ENCODE results near the gene WLS.

The WLS gene

DNA sequence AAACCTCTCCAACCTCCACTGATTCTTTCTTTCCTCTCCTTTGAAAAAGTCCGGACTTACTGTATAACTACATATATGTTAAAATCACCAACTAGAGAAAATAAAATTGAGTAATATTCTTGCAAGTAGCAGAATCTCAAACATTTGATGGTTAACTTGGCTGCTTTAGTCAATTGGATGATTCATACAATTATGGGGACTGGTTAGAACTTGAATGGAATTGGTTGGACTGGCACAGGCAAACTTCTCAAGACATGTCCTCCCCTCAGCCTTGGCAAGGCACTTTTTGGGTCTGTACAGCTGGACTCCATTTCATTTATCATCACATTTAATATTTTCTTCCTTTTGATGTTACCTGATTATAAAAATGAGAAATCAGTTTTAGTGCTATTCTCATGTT lies 6.5 kb downstream of the WLS start:
- no peak for DNase-seq

DNA sequence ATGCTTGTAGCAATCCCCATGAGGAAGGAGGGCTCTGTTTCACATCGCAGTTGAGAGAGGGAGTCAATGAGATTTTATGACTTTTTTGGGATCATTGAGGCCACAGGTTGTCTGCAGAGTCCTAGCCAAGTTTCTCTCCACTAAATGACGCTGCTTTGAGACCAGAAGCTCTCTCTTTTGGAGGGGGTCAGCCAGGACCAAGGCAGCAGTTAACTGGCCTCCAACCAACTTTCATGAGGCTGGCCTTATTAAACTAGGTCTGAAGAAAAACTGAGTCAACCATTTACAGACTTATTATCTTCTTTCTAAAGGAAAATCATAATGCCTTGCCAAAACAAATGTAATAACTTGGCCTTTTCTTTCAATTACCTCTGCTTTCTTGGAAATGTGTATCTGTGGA lies 8.6 kb downstream of the WLS start:
- no peak for DNase-seq

DNA sequence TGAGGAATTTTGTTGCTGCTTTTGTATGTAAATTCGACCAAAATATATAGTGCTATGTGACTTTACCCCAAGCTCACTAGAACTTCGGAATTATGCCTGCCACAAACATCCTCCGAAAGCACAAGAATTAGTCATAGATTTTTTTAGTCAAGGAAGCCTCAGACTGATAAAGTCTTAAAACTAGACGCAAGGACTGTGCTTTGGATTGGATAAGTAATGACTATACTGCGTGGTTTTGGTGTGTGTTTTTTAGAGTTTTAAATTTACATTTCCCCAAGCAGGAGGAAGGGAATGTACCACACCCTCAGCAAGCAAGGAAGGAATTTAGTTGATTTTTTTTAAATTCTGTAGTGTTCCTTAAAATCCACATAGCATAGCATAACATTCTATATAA lies 10.3 kb downstream of the WLS start:
- no peak for DNase-seq

DNA sequence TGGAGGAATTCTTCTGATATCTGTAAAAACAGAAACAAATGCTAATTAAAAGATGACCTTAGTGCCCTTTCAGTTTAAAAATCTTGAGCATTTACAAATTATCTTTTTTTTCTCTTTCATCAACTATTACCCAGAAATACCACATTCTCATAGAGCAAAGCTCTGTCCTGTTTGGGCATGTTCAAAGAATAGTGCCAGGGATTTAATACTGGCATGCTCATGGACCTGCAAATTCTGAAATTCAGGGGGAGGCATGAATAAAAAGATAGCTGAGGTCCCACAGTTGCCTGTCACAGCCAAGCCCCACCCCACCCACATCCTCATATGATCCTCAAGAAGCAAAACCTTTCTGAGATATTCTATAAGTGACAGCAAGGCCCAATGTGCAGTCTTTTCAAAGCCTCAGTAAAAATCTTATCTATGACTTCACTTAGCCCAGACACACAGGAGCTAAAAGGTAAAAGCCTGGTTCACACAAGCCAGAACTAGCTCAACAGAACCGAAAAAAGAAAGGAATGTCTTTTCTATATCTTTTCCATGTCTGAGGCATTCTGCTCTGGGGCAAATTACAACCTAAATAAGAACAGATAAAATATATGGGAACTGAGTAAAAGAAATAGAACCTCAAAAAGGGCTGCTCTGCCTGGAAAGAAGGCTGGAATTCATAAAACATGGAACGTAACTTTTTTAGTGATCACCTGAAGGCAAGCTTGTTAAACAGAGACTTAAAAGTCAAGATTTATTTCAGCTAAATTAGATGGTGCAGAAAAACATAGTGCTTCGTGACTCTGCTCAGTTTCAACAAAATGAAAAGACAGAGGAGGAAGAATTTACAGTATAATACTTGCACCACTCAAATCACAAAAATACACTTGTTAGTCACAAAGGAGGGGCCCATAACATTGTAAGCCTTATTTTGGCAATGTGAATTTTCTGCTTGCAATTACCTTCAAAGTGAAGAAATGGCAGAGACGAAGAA lies 11.0 kb downstream of the WLS start:
- DNase-seq = no peak

DNA sequence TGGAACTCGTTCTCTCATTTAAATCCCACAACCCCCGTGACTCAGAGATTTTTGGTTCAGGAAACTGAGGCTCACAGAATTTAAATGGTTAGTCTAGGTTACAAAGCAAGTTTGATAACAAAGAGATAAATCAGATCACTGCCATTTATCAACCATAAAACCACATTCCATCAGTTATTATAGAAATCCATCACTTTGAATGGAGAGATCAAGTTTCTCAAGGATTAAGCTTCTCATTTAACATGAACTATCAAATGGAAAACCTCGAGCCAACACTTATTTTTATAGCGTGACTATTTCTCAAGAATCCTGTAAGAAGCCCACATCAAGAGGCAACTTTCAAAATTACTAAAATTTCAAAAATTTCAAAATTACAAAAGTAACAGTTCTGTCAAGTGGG lies 11.9 kb downstream of the WLS start:
- DNase-seq = no peak

DNA sequence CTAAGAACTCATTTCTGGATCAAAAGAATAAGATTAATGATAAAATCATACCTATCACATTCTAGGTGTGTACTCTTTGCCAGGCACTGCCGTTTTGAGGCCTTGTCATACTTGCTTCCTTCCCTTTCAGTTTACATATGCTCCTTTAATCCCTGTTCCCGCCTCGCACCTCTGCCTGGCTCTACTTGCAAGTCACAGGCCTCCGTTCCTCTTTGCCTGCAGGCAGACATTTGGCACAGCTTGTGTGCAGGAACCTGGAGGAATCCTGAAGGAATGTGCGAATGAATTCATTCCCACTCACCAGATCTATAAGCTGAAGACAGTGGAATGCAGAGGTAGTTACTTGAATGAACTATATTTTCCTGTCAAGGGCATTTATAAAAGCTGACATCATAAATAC lies 13.8 kb downstream of the WLS start:
- DNase-seq = no peak

DNA sequence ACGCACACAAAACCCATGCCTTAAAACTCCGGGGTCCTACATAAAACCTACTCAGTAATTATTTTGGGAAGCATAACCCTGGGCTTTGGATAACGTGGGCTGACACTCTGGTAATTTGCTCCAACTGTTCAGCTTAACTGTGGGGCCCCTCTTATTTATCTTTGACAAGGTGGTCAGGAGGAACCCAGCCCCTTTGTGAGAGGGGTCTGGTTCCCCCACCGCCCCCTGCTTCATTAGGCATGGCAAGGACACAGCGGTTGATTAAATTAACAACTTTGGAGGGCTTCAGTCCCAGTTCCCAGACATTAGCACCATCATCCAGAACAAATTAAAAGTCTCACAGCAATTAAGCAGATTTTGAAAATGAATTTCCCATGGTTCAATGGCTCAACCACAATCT lies 14.7 kb downstream of the WLS start:
- no peak for DNase-seq

DNA sequence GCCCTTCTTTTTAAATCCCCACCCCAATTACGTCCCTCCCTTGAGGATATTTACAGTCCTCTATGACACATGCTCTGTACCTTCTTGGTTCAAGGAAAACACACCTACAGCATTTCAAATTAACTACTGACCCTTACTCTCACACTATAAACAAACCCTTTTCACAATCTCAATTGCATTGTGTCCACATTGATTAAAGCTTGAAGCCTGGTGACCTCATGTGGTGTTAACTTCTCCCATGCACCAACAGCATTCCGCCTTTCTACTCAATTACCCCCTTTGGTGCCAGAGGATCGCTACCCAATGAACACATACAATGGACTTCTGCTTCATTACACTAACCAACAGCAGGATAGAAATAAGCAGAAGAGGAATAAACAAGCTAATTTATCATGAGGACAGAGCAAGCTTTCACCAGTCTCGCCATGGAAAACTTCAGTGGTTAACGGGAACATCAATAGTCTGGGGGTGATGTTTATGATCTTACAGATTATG lies 15.2 kb downstream of the WLS start:
- no peak for DNase-seq

DNA sequence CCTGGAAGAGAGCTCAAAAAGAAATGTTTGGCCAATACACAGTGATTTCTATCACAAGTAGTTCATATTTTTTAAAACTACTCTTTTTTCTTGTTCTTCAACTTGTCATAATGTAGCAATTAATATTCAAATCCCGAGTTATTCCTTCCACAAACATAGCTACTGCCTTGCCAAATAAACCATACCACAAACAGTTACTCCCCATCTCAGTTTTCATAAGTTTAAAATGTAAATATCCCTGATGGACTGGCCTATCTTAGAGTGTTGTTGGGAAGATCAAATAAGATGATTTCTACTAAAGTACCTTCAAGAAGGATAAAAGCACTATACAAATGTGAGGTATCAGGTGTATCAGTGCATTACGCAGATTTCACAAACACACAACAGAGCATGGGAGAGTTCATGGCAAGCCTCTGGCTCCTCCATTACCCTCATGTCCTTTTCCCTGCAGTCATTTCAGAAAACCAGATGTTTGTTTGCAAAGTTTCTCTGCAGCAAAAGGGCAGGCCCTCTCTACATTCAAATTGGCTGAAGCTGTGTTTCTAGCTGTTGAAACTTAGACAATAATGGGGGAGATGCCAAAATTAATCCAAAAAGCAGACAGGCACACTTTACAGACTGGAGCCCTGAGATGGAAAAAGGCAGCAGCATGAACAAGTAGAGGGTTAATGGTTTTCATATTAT lies 16.1 kb downstream of the WLS start:
- no peak for DNase-seq

DNA sequence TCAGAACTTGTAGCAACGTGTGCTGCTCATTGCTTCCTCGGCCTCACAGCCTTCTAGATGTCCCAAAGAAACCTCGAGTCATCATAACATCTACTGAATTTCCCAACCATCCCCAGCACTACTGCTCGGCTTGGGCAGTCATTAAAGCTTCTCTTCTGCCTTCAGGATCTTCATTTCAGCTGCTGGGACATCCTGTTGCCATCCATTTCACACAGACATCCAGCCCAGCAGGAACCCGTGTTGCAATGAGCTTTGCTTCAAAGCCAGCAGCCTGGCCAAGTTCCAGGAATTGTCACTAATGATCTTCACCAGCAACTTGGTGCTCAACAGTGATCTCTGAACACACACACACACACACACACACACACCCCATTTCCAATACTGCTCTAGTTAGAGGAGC lies 18.5 kb downstream of the WLS start:
- no peak for DNase-seq

DNA sequence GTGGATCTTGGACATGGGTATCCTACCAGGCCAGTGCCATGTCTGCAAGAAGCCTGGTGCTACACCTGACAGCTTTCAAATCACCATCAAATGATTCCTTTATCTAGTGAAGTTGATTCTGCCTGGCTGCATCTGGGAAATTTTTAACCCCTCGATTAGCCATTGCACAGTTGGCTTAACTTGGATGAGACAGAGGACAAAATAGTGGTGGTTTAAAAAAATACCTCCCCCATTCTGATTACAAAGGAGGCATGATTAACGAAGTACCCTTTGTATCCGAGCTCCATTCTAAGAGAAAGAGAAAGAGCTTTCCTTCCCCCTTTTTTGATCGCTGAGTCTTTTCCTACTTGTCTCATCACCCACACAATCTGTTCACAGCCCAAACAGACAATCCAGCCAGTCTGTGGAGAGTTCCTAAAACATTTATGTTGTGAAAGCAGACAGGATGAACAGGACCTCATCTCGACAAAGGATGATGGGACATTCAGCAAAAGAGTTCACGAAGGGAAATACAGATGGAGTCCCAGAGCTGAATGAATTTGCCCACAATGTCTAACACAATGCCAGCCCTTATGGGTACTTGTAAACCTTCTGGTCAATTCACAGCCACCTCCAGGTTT lies 20.5 kb downstream of the WLS start:
- no peak for DNase-seq

DNA sequence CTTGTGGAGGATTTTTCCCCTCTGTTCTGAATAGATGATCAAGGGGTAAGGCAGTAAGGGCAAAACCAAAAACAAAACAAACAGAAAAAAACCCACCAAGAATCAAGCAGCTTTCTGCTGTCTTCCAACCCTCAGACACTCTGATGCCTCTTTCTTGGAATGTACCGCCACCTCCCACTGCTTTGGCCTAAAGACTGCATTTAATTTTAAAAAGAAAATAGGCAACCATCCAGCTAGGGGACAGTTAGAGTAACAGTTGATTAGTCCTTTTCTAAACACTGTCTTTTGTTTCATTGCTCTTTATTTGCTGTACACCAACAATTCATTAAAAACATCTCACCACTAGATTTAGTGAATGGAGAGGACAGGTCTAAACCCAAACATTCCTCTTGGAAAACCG lies 21.5 kb downstream of the WLS start:
- no peak for DNase-seq

DNA sequence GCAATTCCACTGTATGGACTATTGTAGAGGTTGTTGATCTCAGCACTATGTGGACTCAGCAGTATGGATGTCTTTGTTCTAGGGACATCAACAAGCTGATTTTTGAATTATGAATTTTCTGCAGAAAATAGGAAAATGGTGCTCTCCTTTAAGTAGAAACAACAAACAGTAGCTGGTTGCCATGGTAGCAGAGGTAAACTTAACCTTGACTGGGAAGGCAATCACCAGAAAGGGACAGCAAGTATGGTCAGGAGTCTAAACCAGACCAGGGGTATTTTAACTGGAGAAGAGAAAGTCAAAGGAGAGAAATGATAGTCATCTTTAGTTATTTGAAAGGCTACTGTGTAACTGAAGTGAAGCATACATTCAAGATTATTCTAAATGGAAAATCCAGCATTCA lies 22.3 kb downstream of the WLS start:
- no peak for DNase-seq

DNA sequence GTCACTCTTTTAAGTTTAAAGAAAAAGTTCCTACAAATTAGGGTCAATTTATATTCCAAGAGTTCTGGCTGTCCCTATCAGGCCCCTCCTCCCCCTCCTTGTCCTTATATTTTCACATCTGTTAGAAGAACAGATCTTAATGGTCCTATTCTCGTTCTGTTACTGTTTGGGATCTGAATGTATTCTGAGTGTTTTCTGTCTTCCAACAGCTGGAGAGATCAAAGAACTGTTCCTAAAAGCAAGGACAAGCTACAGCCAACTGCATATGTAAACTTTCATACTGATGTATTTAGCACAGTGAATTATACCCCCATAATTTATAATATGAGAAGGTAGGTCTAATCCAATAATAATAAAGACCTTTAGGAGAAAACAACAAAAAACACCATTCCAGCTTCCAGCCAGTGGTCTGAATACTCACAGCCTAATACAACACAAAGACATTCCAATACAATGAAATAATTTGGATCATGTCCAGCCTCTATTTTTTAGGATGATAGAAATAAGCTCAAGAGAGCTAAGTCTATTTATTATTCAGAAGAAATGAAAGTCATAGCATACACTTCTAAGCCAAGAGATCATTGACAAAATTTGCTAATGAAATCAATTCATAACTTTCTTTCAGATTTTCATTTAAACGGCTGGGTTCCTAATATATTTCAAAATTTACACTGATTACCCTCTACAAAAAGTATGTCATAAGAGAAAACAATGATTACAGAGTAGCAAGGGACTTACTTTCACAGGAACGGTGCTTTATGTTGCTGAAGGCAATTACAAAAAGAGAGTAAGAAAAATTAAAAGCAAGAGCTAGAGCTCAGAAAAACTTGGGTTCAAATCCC lies 25.3 kb downstream of the WLS start:
- DNase-seq = no peak

DNA sequence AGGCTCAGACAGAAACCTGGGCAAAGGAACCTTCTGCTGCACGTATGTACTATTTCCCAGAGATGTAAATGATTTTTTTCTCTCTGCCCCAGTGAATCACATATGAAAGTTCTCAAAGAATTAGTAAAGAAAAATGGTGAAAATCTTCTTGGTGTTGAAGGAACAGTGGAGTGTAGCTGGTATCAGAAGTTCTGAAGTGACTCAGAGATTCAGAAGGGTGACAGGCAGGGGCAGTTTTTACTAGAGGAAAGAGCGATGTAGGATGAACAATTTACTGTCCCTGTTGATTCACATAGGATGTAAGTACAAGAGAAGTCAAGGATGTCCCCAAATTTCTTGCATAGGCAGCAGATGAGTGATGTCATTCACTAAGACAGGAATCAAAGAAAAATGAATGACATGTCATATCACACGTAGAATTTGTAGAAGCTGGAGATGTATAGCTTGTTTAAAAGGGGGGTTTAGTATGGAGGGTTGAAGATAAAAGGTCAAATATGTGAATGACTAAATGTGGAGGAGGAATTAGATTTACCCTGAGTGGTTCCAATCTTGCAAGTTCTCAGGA lies 26.4 kb downstream of the WLS start:
- no peak for DNase-seq

DNA sequence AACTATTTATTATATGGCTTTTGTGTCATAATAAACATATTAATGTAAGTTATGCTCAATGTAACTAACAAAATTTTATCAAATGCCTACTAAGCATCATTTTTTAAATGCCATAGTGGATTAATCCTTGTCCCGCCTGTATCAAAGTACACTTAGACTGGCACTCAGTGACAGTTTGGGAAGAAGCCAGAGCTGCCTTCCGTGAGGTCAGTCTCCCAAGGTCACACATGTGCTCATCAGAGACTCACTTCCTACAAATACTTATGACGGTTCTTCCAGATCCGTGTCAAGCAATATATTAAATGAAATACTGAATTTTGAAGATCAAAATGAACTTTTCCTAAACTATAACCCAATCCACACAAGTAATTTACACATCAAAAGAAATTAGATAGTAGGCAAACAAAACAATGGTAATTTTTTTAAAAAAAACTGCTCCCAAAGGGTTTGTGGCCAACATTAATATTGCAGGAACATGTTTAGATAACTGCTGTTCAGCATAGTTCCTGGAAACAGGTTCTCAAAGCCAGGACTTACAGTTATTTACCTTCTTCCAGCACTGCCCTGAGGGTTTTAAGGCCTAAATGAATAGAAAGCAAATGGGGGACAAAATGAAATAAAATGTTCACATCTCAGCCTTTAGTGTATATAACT lies 27.2 kb downstream of the WLS start:
- DNase-seq = no peak

DNA sequence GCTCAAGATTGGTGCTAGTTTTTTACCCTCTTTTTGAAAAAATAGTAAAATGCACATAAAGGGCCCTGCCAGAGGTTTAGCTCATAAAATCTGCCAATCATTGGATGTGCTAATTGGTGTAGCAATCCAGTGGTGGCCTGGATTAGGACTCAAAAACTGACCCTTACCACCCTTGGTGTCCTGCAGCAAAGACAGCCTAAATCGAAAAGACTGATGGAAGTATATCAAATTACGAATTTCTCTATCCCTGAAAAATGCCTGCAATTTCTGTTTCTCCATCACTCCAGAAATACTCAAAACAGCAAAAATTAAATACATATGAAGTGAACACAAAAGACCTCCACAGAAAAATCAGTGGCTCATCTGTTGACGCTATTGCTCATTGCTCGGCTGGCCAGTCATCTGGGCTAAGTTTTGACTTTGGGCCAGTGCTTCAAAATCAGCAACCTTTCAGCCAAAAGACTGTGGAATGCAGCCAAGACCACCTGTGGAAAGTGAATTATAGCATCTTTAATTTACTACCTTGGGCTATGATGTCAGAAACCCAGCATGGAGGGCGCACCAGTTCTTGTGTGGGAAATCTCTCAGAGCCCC lies 30.0 kb downstream of the WLS start:
- DNase-seq = no peak

DNA sequence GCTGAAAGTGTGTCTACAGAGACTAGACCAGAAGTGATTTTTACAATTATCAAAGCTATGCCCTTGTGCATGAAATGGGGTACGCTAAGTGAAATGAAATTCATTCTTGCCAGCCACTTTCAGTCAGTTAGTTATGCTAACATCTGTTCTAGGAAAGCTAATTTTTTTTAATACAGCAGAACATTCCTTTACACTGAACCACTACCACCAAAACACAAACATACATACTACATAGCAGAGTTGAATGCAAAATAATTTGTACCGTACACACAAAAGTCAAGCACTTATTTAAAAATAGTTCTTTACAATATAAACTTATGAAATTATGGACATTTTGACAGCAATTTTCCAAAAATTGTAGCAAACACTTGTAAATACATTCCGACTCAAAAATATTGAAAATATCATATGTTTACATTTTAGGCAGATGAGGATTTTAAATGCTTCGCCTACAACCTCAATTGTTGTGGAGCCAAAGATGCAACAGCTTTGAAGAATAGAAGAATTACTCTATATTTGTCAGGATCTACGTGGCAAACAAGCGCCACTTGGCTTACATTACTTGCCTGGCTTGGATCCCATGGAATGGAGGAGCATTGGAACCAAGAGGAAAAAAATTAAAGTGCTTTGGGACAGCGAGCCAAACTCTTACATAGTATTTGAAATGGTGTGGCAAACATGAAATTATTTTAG lies 30.6 kb downstream of the WLS start:
- DNase-seq = no peak

DNA sequence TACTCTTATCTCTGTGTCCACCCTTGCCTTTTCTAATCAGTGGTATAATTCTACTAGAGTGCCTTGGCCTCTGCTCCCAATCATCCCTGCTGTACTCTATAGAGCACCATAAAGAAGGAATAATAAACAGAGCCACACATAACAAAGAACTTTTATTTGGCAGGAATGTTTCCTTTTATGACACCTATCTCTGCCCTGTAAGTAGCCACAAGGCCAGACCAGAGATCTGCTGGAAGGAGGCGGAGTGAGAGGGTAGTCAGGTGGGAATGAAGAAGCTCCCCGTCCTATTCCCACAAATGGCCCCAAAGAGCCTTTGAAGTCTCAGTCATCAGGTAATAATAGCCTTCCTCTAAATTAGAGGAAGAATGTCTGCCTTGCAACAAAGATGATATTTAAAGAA lies 32.7 kb downstream of the WLS start:
- no peak for DNase-seq

DNA sequence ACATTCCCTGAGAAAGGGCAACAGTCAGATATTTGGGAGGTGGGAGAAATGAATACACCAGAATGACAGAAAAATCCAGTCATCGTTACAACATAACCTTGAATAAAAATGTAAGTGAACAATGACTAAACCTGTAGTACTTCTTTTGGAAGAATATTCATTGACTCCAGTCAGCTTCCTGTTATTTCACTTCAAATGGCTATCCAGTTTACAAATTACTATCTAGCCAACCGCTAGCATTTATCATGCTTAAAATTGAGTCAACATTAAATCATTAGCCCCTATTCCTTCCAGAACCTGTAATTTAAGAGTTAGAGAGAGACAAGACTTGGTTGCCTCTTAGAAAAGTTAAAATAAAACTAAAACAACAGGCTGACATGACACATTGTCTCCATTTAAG lies 33.6 kb downstream of the WLS start:
- no peak for DNase-seq

DNA sequence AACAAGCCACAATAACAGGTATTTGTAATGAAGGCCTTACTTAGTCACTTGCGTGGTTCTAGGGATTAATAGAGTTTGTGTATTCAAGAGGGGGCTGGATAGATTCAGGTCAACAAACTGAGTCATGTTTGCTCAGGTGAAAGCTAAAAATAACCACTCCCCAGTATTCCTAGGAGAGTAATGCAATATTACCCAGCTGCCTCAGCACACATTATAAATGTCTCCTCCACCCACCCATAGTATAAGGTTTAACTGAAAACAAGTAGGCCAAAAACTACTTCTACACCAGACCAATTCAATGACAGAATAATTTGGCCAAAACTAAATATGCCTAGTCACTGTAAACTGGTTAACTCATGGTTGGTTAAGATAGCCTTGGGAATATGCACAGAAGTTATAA lies 34.4 kb downstream of the WLS start:
- no peak for DNase-seq

Data from stimulated activated CD4-positive, alpha-beta T cell treated with anti-CD3 and anti-CD28 coated beads, Interleukin-2, amount 100 ng/mL, for 24 hours (primary cell).